ENCODE results near the gene FCHO2.

DNA sequence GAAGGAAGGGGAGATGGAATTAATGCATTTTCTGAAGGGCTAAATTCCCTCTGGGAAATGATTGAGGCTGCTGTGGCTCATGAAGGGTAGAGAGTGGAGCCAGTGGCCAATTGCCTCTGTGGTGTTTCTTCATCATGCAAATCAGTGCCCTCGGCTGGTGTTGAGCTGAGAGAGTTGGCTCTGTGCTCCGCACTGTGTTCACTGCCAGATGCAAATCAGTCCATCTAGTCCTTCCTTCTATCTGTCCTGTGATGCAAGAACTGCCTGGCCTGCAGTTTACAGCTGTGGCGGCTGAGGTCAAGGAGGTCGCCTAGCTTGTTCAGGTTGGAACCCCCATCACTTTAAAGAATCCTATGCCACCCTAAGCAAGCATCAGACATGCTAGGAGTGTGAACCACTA, 170.5 kb downstream of the FCHO2 start:
- TF ChIP-seq, protein P1, sequence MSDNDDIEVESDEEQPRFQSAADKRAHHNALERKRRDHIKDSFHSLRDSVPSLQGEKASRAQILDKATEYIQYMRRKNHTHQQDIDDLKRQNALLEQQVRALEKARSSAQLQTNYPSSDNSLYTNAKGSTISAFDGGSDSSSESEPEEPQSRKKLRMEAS (IDR thresholded peaks at IDR 0.05; ENCODE audit: insufficient read depth, insufficient read length): no peak
- no peak for TF ChIP-seq POLR2AphosphoS5 (IDR thresholded peaks at IDR 0.05; ENCODE audit: insufficient read depth, low read depth, low read length)
- TF ChIP-seq, protein P2, sequence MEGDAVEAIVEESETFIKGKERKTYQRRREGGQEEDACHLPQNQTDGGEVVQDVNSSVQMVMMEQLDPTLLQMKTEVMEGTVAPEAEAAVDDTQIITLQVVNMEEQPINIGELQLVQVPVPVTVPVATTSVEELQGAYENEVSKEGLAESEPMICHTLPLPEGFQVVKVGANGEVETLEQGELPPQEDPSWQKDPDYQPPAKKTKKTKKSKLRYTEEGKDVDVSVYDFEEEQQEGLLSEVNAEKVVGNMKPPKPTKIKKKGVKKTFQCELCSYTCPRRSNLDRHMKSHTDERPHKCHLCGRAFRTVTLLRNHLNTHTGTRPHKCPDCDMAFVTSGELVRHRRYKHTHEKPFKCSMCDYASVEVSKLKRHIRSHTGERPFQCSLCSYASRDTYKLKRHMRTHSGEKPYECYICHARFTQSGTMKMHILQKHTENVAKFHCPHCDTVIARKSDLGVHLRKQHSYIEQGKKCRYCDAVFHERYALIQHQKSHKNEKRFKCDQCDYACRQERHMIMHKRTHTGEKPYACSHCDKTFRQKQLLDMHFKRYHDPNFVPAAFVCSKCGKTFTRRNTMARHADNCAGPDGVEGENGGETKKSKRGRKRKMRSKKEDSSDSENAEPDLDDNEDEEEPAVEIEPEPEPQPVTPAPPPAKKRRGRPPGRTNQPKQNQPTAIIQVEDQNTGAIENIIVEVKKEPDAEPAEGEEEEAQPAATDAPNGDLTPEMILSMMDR (IDR thresholded peaks at IDR 0.05; ENCODE audit: extremely low read depth in 1 of 2, insufficient read depth in 1 of 2, low read depth in 1 of 2, low read length in 2 of 2): no peak
- no peak for TF ChIP-seq POLR2A (IDR thresholded peaks at IDR 0.05; ENCODE audit: low read depth, low read length)
- no peak for TF ChIP-seq EZH2 (IDR thresholded peaks at IDR 0.05; ENCODE audit: borderline replicate concordance, low read depth, low read length, severe bottlenecking)
